ENCODE measurements around the gene ALPG.
"Not testable (repeated sequence)": the region's sequence is repeated elsewhere in the genome, so short reads cannot be mapped to it uniquely, and the experiment has no call there.

The ALPG gene

GRCh38 chr2:232398293-232399034, 8.2 kb upstream of the ALPG start:
- no peak for DNase-seq

DNA sequence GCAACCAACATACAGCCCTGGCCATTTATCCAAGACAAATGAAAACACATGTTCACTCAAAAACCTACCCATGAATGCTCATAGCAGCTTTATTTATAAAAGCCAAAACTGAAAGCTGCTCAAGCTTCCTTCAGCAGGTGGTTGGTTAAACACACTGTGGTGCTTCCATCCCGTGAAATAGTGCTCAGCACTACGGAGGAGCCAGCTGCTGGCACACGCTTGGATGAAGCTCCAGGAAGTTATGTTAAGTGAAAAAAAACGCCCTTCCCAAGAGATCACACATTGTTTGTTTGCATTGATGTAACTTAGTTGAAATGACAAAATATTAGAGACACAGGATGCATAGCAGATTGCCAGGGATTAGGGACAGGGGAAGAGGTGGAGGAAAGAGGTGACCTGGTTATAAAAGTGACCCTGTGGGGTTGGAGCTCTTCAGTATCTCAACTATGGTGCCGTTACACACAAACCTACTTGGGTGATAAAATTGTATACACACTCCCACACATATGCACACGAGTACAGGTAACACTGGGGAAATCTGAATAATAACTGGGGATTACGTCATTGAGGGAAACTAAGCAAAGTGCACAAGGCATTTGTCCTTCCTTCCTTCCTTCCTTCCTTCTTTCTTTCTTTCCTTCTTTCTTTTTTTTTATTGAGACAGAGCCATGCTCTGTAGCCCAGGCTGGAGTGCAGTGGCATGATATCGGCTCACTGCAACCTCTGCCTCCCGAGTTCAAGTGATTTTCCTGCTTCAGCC, 6.2 kb upstream of the ALPG start:
- DNase-seq, result no peak

GRCh38 chr2:232402518-232402917, 4.1 kb upstream of the ALPG start:
- DNase-seq, result no peak

- no peak for DNase-seq
Observed at GRCh38 chr2:232405943-232406510, 617 bp upstream of the ALPG start.

DNA sequence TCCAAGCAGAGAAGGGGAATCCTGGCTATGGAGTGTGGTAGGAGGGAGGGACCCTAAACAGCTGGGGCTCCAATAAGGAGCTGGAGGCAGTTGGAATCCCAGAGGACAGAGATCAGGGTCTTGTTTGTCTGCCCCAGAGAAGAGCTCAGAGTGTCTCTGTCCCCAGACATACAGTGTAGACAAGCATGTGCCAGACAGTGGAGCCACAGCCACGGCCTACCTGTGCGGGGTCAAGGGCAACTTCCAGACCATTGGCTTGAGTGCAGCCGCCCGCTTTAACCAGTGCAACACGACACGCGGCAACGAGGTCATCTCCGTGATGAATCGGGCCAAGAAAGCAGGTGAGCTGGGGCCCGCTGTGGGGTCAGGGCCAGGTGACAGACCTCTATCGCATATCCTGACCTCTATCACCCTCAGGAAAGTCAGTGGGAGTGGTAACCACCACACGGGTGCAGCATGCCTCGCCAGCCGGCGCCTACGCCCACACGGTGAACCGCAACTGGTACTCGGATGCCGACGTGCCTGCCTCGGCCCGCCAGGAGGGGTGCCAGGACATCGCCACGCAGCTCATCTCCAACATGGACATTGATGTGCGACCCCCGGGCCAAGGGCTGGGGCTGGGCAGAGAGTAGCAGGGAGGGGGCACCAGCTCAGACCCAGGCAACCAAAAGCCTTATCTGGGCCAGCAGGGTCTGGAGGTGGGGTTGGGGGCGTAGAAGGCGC, 945 bp downstream of the ALPG start:
- DNase-seq, result not testable (repeated sequence)

GRCh38 chr2:232408269-232408668, 1.6 kb downstream of the ALPG start:
- not testable (repeated sequence) for DNase-seq

- DNase-seq, result not testable (repeated sequence)
Observed at GRCh38 chr2:232409617-232410016, 3.0 kb downstream of the ALPG start.

- no peak for DNase-seq
Observed at GRCh38 chr2:232410238-232410900, 3.7 kb downstream of the ALPG start.

DNA sequence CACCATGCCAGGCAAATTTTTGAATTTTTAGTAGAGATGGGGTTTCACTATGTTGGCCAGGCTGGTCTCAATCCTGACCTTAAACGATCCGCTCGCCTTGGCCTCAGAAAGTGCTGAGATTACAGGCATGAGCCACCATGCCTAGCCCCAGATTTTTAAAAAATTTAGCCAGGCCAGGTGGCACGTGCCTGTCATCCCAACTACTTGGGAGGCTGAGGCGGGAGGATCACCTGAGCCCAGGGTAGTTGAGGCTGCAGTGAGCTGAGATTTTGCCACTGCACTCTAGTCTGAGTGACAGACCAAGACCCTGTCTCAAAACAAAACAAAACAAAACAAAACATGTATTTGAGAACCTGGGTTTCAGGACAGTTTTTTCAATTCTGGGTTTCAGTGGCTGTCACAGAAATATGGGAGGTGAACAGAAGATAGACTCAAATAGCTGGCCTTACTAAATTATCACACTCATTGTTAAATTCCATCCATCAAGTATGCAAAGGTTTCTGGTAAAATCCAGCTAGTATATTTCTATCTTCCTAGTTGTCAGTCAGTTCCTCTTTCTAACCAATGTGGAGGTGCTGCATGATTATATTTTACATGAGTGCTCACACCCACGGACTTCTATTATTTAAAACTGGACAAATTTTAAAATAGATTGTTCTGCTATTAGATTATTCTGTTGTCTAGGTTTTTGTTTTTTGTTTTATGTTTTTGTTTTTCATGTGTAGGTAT, 5.4 kb downstream of the ALPG start:
- no peak for DNase-seq

DNA sequence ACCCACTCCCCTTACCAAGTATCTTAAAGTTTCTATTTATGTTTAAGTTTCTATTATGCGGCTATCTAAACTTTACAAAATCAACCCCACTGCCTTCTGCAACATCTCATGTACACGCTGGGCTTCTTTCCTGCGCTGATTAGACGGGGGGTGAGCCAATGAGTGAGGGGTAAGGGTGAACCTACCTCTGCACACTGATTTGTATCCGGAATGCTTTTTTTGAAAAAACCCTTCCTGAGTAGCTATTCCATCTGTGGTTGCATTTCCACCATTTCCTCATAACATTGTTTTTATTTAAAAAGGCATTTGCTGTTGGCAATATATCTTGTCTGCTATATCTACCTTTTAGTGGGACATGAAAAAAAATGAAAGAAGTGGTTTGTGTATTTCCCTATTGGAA, 6.3 kb downstream of the ALPG start:
- no peak for DNase-seq

DNA sequence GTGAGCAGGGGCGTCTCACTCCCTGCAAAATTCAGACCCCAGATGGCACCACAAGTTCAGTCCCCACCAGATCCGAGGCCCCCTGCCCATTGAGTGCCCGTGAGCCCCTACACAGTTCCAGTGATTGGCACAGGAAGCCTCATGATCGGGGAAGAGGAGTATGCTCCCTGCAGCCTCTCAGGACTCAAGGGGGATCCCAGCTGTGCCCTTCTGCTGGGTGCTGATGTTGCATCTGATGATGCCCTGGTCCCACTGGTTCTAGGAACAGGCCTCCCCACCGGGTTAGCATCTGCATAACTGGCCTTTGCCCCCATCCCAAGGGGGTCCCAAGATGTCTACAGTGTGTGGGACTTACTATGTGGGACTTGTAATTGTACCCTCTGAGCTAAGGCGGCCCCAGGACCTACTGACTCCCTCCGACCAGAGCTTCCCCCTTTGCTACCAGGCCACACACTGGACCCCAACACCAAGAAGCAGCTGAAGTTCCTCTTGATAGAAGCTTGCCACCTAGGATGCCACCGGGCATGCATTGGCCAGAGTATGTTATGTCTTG, 8.6 kb downstream of the ALPG start:
- no peak for DNase-seq

- DNase-seq, result no peak
Observed at GRCh38 chr2:232415736-232416520, 9.3 kb downstream of the ALPG start.

DNA sequence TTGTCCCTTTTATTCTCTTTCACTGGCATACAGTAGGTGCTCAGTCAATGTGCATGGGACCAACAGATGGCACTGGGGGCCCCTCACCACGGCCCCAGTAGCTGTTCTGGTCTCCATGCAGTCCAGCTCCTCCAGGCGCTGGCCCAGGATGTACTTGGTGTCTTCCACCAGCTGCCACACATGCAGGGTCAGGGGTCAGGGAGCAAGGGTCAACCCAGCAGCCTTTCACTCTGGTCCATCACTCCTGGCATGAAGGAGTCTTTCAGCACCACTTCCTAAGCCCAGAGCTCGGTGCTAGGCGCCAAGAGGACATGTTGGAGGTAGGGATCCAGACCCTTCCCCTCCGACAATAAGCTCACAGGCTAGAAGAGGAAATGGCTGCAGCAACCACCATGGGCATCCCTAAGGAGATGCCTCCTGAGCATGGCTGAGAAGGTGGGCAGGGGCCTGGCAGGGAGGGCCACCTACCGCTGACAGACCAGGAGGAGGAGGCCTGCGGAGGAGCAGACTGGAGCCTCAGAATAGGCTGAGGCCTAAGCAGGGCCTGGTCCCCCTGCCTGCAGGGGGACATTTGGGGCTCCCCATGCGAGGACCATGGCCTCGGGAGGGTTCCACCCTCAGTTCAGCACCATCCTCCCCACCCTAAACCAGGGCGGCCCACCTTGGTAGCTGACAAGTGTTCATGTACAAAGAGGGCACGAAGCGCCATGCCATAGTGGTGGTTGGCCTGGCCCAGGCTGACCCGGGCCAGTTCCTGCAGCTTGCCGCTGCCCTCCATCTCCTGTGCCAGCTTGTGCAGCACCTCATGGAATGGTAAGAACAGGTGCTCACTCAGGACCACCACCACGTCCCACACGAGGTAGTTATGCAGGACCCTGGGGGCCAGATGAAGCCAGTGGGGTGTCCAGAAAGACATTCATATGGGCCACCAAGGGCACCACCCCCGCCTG, 10.2 kb downstream of the ALPG start:
- DNase-seq, result no peak

- DNase-seq, result no peak
Observed at GRCh38 chr2:232417489-232417888, 10.8 kb downstream of the ALPG start.

DNA sequence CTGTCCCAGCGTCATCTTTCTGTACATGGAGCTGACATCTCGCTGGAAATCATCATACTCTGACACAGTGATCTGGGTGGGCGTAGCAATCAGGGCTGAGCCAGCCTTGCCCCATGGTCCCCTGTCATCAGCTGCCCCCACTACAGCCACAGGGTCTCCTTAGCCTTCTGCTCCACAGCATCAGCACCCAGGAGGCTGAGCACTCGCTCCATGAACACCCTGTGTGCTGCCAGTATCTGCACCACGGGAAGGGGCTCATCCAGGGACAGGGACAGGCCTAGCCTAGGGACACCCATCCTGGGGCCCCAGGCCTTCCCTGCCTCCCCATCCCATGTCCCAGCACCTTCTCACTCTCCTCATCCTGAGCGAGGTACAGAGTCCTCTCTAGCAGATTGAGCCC, 11.4 kb downstream of the ALPG start:
- no peak for DNase-seq

- peak; percentile 37 for DNase-seq
Observed at GRCh38 chr2:232418466-232419244, 12.0 kb downstream of the ALPG start.

DNA sequence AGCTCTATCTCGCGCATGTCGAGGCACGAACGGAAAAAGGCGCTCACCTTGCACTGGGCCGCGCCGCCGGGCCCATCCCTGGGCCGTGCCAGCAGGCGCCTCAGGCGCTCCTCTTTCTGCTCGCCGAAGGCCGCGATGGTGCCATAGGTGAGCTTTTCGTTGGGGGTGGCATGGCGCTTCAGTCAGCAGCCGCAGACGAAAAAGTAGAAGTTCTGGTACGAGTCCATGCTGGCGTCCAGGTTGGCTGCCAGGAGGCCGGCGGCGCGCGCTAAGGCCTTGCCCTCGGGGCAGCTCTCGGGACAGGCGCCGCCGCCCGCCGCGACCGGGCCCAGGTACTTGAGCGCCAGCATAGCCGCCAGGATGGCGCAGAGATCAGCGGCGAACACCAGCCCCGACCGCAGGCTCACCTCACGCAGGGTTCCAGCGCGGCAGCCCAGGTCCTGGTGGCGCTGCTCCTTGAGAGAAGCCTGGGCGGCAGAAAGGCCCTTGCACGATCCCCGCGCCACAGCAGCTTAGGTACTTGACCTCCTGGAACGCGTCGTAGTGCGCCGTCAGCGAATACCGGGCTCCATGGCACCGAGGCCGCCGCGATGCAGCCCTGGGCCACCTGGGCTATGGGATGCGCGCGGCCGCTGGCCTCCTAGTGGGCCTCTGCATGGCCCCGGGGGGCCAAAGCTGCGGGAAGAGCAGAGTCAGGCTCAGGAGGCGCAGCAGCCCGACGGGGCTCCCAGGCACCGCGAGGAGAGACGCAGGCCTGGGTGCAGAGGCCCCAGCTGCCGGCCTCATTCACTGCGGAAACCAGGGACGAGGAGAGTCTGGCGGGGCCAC, 12.8 kb downstream of the ALPG start:
- DNase-seq, result no peak

DNA sequence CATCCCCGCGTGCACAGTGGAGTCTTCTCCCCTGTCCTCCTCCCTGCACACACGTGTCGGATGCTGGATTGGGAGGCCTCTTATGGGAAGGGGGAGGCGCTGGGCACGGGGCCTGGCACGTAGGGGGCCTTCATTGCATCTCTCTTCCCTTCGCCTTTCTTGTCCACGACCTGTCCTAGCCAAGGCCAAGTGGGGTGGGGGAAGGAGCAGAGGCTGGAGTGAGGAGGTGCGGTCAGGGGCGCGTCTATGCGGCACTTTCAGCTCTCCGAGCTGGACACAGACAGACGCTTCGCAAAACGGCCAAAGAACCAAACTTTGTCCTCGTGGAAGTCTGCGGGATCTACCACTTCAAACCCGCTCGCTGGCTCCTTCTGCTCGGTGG, 13.4 kb downstream of the ALPG start:
- DNase-seq, result no peak

Data from hematopoietic multipotent progenitor cell treated with erythropoietin and hydrocortisone succinate and interleukin-3 and kit ligand, for 6 days (in vitro differentiated cells).